Measurements from ENCODE around the gene SLC2A13. TPM values are rescaled to one million over a fixed set of nuclear protein-coding genes. Genes with fewer than 3 reads are reported as not detected.
"Not testable (repeated sequence)": the region's sequence is repeated elsewhere in the genome, so short reads cannot be mapped to it uniquely, and the experiment has no call there.

SLC2A13 gene
- total RNA-seq, 1 experiment from 2014 or later = 8.5 TPM

DNA sequence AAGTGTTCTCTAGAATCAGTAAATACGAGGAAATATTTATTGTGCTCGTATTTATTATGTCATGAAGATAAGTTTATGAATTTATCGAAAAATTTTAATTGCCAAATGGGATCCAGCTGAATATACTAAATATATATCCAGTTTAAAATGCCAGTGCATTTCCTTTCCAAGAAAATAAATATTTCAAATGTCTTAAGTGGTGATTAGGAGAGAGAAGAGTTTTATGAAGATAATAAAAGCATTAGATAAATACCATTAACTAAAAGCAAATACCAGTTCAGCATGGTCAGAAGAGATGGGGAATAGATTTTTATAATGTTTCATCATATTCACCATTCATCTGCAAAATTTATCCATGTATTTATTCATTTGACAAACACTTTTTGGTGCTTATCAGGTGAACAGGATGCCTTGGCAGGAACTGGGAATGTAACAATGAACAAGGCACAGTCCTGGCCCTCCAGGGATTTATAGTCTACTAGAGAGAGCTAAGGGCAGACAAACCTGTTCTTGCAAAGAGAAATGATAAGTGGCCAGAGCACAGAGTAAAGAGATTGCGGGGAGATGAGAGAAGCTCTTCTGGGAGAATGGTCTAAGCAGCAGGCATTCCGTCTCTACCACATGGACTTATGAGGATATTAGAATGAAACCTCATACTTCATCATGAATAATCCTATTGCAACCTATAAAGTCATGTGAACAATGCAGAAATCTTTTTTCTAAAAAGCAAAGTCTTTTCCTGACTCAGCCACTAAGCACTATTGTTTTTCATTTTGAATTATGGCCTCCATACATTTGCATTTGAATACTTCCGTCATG lies 342.6 kb downstream of the SLC2A13 start:
- DNase-seq (ENCODE audit: low read depth) = no peak

DNA sequence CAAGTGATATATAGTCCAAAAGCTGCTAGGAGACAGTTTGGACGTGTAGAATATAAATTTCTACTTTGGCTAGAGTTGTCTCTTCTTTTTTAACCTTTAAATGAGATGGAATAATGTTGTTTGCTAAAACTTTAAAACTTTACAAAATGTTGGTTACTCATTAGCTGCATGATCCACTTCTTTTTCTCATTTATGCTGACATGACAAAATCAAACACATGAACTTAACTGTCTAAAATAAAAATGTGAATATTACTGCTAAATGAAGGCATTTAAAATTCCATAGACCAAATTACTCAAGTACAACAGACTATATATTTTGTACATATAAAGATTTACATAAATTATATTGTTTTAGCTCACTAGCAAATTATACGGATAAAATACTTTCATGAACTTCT lies 350.4 kb downstream of the SLC2A13 start:
- no peak for DNase-seq (ENCODE audit: low read depth)

DNA sequence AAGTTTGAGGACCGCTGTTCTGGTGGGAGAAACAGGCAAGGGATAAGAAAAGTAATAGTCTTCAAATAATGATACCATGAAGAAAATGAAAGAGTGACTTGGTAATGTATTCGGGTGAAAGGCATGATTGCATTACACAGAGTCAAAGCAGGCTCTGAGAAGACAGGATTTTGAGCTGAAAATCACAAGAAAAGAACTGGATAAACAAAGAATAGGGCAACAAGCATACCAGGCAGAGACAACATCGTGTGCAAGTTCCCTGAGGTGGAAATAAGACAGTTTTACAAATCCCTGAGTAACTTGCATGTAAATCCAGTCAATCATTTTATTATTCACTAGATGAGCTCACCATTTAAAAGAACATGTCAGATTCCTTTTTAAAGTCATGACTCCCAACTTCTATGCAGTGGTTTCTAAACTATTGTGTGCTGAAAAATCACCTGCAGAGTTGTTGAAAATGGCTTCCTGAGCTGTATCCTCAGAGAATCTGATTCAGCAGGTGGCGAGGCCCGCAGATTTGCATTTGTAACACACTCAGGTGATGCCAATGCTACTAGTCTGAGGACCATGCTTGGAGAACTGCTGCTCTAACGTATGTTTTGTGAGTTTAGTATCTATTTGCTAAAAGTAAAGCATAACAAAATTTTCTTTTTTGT lies 353.3 kb downstream of the SLC2A13 start:
- no peak for DNase-seq (ENCODE audit: low read depth)

DNA sequence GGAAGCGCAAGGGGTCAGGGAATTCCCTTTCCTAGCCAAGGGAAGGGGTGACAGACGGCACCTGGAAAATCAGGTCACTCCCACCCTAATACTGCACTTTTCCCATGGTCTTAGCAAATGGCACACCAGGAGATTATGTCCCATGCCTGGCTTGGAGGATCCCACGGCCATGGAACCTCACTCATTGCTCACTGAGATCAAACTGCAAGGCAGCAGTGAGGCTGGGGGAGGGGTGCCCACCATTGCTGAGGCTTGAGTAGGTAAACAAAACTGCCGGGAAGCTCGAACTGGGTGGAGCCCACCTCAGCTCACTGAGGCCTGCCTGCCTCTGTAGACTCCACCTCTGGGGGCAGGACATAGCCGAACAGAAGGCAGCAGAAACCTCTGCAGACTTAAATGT lies 359.7 kb downstream of the SLC2A13 start:
- not testable (repeated sequence) for DNase-seq (ENCODE audit: low read depth)

DNA sequence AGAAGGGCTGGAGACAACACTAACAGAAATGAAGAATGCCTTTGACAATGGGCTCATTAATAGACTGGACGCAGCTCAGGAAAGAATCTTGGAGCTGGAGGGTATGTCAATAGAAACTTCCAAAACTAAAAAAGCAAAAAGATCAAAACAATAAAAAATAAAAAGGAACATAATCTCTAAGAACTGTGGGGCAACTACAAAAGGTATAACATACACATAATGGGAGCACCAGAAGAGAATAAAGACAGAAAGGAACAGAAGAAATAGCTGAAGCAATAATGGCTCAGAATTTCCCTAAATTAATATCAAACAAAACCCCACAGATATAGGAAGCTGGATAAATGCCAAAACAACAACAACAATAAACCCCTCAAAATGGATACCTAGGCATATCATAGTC lies 362.2 kb downstream of the SLC2A13 start:
- DNase-seq (ENCODE audit: low read depth) = no peak

DNA sequence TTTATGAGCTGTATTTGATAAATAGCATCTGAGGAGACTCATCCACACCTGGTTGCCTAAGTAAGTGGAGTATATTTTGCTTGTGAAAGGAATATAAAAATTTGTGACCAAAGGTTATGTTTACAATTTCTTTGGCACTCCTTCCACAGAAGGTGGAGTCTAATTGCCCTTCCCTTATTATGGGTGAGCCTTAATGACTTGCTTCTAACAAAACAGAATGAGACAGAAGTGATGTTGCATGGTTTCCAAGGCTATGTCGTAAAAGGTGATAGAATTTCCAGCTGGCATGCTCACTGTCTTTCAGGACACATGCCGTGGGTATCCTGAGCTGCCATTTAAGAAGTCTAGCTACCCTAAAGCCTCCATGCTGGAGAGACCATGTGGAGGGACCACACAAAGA lies 369.5 kb downstream of the SLC2A13 start:
- no peak for DNase-seq (ENCODE audit: low read depth)

DNA sequence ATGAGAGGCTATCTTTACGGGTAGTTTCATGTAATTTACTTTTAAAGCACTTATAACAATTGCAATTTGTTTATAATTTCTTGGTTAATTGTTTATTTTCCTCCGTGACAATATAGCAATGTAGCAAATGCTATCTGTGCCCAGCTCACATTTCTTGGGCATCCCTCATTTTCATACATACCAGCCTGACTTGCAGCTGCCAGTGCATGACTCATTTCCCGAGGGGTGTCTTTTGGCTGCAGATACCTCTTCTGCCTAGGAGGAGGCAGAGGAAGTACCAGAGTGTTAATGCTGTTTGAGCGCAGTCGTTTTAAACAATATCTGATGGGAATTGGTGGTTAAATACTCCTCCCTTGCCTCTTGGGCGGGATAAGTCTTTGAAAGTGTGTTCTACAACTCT lies 382.1 kb downstream of the SLC2A13 start:
- peak; percentile 59 for DNase-seq (ENCODE audit: low read depth)

DNA sequence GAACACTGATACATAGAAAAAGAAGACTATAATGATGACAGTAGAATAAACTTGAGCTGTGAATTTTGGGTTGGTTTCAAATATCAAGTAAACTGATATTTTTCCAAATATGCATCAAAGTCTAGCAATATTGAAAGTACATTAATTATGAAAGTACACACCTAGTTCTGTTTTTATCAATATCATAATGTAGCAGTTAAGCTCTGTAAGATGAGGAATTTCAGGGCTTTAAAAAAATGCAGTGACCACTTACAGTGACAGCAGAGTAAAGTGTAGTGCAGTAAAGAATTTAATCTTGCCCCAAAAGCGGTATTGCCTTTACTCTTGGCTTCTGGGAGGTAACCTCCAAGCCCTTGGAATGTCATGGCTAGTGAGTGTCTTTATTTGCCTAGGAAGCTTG lies 383.4 kb downstream of the SLC2A13 start:
- DNase-seq (ENCODE audit: low read depth) = no peak

DNA sequence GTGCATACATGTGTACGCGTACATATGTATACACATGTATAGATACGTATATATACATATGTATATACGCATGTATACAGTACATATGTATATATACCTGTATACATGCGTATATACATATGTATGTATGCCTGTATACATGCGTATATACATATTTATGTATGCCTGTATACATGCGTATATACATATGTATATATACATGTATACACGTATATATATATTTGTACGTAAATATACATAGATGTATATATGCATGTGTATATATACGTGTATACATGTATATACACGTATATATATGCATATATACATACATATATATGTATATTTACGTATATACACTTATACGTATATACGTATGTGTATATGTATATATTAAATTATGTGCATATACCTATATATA lies 392.3 kb downstream of the SLC2A13 start:
- DNase-seq (ENCODE audit: low read depth) = no peak

DNA sequence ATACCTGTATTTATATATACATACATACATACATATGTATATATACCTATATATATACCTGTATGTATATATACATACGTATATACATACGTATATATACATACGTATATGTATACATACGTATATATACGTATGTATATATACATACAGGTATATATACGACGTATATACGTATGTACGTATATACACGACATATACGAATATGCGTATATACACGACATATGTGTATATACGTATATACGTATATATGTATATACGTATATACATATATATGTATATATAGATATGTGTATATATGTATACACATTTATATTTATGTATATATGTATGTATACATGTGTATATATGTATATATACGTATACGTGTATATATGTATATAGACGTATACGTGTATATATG lies 393.5 kb downstream of the SLC2A13 start:
- no peak for DNase-seq (ENCODE audit: low read depth)

Other genes with a start within 250 kb of the SLC2A13 start
- 0.92 and 1.5 TPM in 2 replicates for gene LRRK2, start 118.9 kb upstream of the SLC2A13 start, total RNA-seq (2014; rRNA removed; shearing (Covaris generic))